SU-DHL-6 (cell line): Measurements from ENCODE around the gene HOXC10.

ENCODE experiments used
- H2AFZ ChIP-seq: fragments of 200-600 bp; sonication (generic); 2 replicates; pipeline ENCODE4 v1.6.1; 2014; ENCODE audit warnings: low read depth, mild to moderate bottlenecking, moderate library complexity, mixed read lengths, antibody characterized with exemption, low read length; ENCODE audit not compliant: severe bottlenecking
- H3F3A ChIP-seq: fragments of 200-600 bp; shearing (Covaris generic); 2 replicates; pipeline ENCODE4 v1.6.0; 2016; ENCODE audit warnings: antibody characterized with exemption, mild to moderate bottlenecking; ENCODE audit not compliant: insufficient read depth
- H3K27ac ChIP-seq: fragments of 200-600 bp; sonication (generic); 2 replicates; pipeline ENCODE4 v1.5.1; 2016; ENCODE audit warnings: low read depth, mild to moderate bottlenecking, low read length, moderate library complexity, mixed read lengths
- H3K27me3 ChIP-seq: fragments of 200-600 bp; sonication (generic), shearing (Covaris generic); 2 replicates; pipeline ENCODE4 v1.6.0; 2014; ENCODE audit warnings: mild to moderate bottlenecking, low read length
- H3K36me3 ChIP-seq: fragments of 200-600 bp; sonication (generic); 2 replicates; pipeline ENCODE4 v1.6.1; 2014; ENCODE audit warnings: mild to moderate bottlenecking, low read length, mixed read lengths
- H3K4me2 ChIP-seq: fragments of 300-600, 200-600 bp; shearing (Covaris generic), sonication (generic); 2 replicates; pipeline ENCODE4 v1.6.0; 2014; ENCODE audit warnings: low read length, low read depth, mild to moderate bottlenecking; ENCODE audit not compliant: poor library complexity, severe bottlenecking
- H3K4me3 ChIP-seq: fragments of 200-600 bp; sonication (generic); 2 replicates; pipeline ENCODE4 v1.5.1; 2014; ENCODE audit warnings: antibody characterized with exemption, low read length, mild to moderate bottlenecking, mixed read lengths; ENCODE audit not compliant: insufficient read depth, poor library complexity, severe bottlenecking
- H3K79me2 ChIP-seq: fragments of 200-600 bp; sonication (generic); 2 replicates; pipeline ENCODE4 v1.6.1; 2014; ENCODE audit warnings: mild to moderate bottlenecking, low read length, moderate library complexity; ENCODE audit not compliant: insufficient read depth
- H3K9ac ChIP-seq: fragments of 200-600 bp; sonication (generic); 2 replicates; pipeline ENCODE4 v1.7.0; 2014; ENCODE audit warnings: mild to moderate bottlenecking, low read length
- H3K9me2 ChIP-seq: fragments of 200-600 bp; sonication (generic); replicated peaks from 2 replicates; pipeline ENCODE4 v1.6.1; 2014; ENCODE audit warnings: low read length; ENCODE audit not compliant: insufficient read depth
- H3K9me3 ChIP-seq: fragments of 200-600 bp; sonication (generic); 2 replicates; pipeline ENCODE4 v1.6.1; 2014; ENCODE audit warnings: low read length, mixed read lengths; ENCODE audit not compliant: insufficient read depth
- H4K20me1 ChIP-seq: fragments of 200-600 bp; sonication (generic); 2 replicates; pipeline ENCODE4 v1.6.1; 2014; ENCODE audit warnings: low read depth, mild to moderate bottlenecking, antibody characterized with exemption, low read length, moderate library complexity, mixed read lengths
- EZH2phosphoT487 ChIP-seq: fragments of 200-600 bp; sonication (generic), shearing (Covaris generic); conservative IDR thresholded peaks from 2 replicates; pipeline ENCODE4 v1.6.1; 2018; ENCODE audit warnings: mild to moderate bottlenecking, antibody characterized with exemption, low read length, moderate library complexity, mixed read lengths
- TF ChIP-seq, protein P1 (sequence below): fragments of 200-600 bp; sonication (generic); IDR thresholded peaks from one replicate; pipeline ENCODE4 v1.5.1; 2017; ENCODE audit warnings: antibody characterized with exemption, mild to moderate bottlenecking, low read length, moderate library complexity; ENCODE audit not compliant: insufficient read depth, poor library complexity, severe bottlenecking

HOXC10 gene

DNA sequence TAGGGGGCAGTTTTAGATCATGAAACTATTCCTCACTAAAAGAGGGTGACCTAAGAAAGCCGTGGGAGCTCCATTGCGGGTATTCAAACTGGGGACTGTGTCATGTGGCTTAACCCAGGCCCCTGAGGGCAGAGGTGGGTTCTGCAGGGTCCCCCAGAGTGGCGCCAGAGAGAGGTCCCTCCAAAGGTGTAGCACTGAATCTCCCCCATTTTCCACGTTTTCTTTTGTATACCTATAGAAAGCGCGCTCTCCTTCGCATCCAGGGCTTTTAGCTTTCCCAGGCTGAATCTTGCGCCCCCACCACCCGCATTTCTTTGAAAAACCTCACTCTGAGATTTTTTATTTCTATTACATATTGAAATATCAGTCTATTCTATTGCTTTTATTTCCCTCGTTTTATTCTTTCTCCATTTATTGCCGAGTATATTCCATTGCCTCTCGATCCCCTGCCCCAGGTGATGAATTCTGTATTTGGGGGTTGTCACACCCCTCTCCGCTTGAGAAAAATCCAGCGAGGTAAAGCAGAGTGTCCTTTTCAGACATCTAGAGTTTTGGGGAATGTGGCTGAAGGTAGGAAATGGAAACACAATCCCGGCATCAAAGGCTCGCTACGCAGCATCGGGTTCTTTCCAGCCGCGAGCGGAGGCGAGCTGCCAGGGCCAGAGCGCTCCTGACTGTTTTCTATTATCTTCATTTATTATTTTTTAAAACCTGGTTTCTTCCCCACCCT, 47.2 kb upstream of the HOXC10 start:
- no peaks in the 10 kb centered on the region for H3K36me3 ChIP-seq
- no peaks in the 10 kb centered on the region for H4K20me1 ChIP-seq
- TF ChIP-seq EZH2phosphoT487 = no peak
- TF ChIP-seq, protein P1, sequence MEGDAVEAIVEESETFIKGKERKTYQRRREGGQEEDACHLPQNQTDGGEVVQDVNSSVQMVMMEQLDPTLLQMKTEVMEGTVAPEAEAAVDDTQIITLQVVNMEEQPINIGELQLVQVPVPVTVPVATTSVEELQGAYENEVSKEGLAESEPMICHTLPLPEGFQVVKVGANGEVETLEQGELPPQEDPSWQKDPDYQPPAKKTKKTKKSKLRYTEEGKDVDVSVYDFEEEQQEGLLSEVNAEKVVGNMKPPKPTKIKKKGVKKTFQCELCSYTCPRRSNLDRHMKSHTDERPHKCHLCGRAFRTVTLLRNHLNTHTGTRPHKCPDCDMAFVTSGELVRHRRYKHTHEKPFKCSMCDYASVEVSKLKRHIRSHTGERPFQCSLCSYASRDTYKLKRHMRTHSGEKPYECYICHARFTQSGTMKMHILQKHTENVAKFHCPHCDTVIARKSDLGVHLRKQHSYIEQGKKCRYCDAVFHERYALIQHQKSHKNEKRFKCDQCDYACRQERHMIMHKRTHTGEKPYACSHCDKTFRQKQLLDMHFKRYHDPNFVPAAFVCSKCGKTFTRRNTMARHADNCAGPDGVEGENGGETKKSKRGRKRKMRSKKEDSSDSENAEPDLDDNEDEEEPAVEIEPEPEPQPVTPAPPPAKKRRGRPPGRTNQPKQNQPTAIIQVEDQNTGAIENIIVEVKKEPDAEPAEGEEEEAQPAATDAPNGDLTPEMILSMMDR = no peak
- no peak overlapping the region for H3K9ac ChIP-seq
- H3K9me2 ChIP-seq = no peaks in the 10 kb centered on the region
- no peaks in the 10 kb centered on the region for H3K9me3 ChIP-seq
- H3K4me3 ChIP-seq = no peak overlapping the region
- H3K27ac ChIP-seq = no peak overlapping the region
- no peaks in the 10 kb centered on the region for H3K79me2 ChIP-seq
- H3K27me3 ChIP-seq = no peaks in the 10 kb centered on the region
- H2AFZ ChIP-seq = no peak overlapping the region
- no peak overlapping the region for H3K4me2 ChIP-seq
- no peaks in the 10 kb centered on the region for H3F3A ChIP-seq

DNA sequence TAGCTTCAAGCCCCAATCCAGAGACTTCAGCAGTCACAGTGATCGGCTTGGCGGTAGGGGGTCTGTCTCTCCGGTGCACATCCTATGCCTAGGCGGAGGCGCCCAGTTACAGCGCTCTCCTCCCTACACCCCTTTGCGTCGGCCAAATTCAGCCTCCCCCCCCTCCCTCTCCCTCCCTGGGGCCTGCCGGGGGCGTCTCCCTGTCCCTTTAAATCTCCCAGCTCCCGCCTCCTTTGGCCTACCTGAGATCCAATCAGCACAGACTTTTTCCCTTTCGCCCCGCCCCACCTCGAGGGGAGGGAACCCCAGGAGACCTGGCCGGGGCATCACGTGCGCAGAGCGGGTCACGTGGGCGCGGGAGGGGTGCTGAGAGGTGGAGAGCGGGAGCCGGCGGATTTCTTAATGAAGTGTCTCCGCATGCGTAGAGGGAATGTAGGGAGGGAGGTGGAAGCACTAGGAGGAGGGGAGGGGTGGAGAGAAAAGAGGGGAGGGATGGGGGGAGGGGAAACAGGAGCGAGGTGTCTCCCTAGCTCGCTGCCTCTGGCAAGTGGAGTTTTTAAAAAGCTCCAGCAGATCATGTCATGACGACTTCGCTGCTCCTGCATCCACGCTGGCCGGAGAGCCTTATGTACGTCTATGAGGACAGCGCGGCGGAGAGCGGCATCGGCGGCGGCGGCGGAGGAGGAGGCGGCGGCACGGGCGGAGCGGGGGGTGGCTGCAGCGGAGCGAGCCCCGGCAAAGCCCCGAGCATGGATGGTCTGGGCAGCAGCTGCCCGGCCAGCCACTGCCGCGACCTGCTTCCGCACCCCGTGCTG, 46.4 kb upstream of the HOXC10 start, which contains the start of gene HOXC13:
HOXC13 (plus strand) TSS at position 506 of the 815 bp plus-strand sequence; CDS start at position 582, 76 bp downstream.
- Histone ChIP-seq H2AFZ (no peak within 1 kb of the TSS), H3K36me3 (no peaks in the 10 kb centered on the region), H3K4me2 (no peak within 1 kb of the TSS), H3K27me3 (no peaks in the 10 kb centered on the region), H3F3A (no peaks in the 10 kb centered on the region), H3K4me3 (no peak within 1 kb of the TSS), H3K9me2 (no peaks in the 10 kb centered on the region), H4K20me1 (no peaks in the 10 kb centered on the region), H3K9ac (no peak within 1 kb of the TSS), H3K27ac (no peak within 1 kb of the TSS), H3K9me3 (no peaks in the 10 kb centered on the region), H3K79me2 (no peaks in the 10 kb centered on the region)
- TF ChIP-seq EZH2phosphoT487 = no peak
- TF ChIP-seq, protein P1 = no peak

DNA sequence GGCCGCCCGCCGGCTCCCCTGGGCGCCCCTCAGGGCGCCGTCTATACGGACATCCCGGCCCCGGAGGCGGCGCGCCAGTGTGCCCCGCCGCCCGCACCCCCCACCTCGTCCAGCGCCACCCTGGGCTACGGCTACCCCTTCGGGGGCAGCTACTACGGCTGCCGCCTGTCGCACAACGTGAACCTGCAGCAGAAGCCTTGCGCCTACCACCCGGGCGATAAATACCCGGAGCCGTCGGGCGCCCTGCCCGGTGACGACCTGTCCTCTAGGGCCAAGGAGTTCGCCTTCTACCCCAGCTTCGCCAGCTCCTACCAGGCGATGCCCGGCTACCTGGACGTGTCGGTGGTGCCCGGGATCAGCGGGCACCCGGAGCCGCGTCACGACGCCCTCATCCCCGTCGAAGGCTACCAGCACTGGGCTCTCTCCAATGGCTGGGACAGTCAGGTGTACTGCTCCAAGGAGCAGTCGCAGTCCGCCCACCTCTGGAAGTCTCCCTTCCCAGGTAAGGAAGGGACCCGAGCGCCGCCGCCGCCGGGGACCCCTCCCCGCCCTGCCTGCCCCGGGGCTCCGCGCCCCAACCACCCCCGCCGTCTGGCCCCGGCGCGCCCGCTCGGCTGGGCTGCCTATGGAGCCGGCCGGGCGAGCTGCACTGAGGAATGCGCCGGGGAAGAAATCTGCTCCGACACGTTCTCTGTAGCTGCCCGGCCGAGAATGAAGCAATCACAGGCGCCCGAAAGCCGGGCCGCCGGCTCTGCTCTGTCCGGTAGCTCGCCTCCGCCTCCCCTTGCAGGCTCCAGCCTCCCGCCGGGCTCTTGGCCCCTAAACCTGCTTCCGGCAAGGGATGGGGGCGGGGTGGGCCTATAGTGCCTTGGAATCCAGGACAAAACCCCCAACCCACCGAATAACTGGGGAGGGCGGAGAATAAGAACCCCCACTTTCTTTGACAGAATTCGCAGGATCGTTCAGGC, 45.5 kb upstream of the HOXC10 start:
- Histone ChIP-seq H3K9me2 (no peaks in the 10 kb centered on the region), H3F3A (no peaks in the 10 kb centered on the region), H3K36me3 (no peaks in the 10 kb centered on the region), H3K4me3 (no peak overlapping the region), H4K20me1 (no peaks in the 10 kb centered on the region), H3K4me2 (no peak overlapping the region), H3K9me3 (no peaks in the 10 kb centered on the region), H3K27ac (no peak overlapping the region), H3K27me3 (no peaks in the 10 kb centered on the region), H2AFZ (no peak overlapping the region), H3K79me2 (no peaks in the 10 kb centered on the region), H3K9ac (no peak overlapping the region)
- TF ChIP-seq EZH2phosphoT487 = no peak
- TF ChIP-seq, protein P1 = no peak
